HG02938 (cell line): ENCODE measurements around the gene MDM1.

Source experiments
- ATAC-seq: cut with Tn5 transposase; IDR thresholded peaks from one replicate; pipeline ENCODE4 v1.9.1; 2021; ENCODE audit warnings: mild to moderate bottlenecking, moderate library complexity; ENCODE audit not compliant: unreplicated experiment

MDM1 gene

DNA sequence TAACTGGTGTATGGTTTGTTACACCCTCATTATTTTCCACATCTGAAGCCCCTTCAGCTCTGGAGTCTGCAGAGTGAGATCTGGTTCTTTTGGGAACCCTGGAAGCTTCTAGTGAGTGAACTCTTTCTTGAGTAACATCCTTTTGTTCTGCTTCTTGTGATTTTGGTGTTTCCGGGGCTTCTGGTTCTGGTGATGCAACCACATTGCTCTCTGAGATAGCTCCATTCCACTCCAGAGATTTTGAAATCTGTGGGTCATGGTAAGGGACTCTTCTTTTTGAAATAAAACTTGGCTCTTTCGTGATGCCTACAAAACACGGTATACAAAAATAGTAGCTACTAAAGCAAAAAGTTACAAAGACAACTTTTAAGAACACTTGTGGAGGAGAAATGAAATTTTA lies 5.4 kb downstream of the MDM1 start:
- ATAC-seq = no peak

DNA sequence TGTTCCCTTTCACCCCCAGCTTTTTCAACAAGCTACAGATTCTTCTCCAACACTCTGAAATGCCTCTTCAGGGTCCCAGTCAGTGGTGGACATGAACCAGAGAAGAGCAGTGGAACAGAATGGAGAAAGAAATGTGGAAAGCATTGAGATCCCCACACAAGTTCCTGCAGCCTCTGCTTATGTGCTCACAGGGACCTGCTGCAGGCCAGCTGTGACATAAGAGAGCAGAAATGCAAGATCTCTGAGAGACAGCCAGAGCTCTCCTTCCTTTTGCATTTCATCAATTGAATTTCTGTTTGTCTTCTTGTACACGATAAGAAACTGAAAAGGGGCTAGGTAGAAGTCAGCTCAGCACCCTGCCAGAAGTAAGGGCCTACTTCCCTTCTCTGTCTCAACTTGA lies 6.2 kb downstream of the MDM1 start:
- ATAC-seq = no peak

GRCh38 chr12:68324531-68324930 lies 7.6 kb downstream of the MDM1 start:
- no peak for ATAC-seq

DNA sequence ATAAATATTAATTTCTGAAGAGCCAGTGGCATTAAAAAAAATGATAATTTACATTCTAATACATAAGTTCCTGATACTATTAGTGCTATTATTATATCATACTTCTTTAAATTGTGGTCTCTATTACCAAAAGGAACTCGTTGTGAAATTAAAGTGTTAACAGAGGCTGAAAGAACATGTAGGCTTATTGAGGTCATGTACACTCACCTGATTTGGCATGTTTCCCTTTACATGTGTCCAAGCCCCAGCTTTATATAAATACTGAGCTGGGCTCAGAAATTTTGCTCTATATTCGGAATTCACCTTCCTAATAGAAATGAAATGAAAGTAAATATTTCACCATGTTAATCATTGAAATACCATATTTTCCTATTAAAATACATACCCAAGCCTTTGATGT lies 11.0 kb downstream of the MDM1 start:
- no peak for ATAC-seq

DNA sequence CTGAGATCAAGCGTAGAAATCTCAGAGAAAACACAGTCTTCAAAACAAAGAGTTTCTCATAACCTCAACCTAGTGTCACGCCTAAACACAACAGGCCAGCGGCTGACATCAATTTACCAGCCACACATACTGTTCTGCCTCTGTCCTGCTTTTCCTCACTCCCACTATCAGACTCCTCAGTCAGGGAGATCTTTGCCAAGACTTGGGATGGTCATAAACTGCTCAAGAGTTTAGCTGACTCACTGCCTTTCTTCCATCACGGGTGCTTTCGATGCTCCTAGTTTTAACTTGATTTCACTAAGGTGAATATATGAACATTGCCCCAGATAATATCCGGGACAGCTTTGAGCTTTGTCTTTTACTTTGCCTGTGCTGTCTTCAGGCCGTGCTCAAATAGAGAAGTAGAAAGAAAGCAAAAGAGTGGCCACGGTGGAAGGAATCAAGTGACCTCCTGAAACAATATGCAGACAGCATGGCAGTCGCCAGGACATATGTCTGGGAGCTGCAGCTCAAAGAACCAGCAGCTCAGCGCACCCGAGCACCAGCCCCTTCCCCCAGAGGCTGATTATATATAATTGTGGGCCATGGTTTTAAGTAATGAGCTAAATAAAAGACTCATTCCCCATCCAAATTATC lies 12.1 kb downstream of the MDM1 start:
- ATAC-seq = no peak

DNA sequence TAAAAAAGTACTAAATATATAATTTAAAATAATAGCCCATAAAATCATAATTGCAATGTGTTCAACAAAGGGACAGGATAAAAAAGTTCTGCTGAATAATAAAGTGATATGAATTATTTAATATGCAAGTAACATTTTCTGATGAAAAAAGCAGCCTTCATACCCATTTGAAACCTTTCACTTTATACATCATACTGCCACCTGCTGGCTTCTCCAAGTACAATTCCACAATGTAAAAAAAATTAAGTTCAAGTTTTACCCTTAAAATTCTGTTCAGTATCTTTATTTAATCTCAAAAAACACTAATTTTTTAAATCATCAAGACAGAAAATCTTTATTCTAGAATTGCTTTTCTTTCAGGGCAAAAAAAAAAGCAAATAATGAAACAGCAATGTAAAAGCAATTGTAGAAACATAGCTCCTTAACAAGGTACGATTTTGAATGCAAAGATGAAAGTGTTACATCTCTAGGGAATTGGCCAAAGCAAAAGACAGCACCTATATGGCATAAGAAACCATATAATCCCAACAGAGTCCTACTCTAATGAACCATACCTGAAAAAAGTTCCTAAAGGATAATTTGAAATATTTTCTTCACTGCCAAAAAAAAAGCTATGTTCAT lies 15.0 kb downstream of the MDM1 start:
- ATAC-seq = no peak

DNA sequence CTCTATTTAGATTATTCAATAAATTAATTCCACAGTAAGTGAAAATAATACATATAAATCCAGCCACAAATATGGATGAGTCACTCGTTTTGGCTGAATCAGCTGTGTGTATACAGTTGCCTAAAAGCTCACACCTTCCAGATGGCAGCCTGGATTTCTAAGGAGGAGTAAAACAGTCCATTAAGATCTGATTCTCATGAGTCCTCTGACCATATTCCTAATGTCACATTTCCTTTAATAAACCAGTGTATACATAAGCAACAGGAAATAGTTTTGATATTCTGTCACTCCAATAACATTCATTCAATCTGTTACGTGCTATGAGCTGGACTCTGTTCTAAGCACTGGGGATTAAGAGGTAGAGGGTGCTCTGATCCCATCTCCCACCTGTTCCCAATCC lies 21.8 kb downstream of the MDM1 start:
- ATAC-seq = no peak

GRCh38 chr12:68306564-68306963 lies 25.6 kb downstream of the MDM1 start:
- ATAC-seq = peak; percentile 53

DNA sequence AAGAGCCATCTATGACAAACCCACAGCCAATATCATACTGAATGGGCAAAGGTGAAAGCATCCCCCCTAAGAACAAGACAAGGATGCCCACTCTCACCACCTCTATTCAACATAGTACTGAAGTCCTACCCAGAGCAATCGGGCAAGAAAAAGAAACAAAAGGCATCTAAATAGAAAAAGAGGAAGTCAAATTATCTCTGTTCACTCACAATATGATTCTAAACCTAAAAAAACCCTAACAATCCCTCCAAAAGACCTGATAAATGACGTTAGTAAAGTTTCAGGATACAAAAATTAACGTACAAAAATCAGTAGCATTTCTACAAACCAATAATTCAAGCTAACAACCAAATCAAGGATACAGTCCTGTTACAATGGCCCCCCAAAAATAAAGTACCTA lies 26.9 kb downstream of the MDM1 start:
- no peak for ATAC-seq

- no peak for ATAC-seq
These were observed 27.5 kb downstream of the MDM1 start for GRCh38 chr12:68304626-68305025.

- ATAC-seq = no peak
These were observed 28.3 kb downstream of the MDM1 start for GRCh38 chr12:68303850-68304249.

DNA sequence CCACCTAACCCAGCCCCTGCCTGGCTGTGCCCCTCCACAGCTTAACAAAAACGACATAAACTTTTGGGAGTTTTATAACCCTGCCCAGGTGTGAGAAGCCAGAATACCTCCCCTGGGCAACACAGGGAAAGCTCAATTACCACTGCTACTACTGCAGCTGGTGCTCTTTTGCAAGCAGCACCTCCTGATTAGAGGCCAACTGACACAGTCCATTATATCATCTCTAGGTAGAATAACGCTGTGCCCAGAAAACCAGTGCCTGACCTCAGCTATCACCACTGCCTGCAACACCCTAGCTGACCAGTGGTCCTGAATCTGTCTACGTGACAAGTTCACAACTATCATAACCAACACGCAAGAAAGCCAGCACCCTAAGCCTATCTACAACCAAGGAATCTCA lies 34.2 kb downstream of the MDM1 start:
- ATAC-seq = no peak

- ATAC-seq = no peak
These were observed 37.9 kb downstream of the MDM1 start for GRCh38 chr12:68294251-68294650.

DNA sequence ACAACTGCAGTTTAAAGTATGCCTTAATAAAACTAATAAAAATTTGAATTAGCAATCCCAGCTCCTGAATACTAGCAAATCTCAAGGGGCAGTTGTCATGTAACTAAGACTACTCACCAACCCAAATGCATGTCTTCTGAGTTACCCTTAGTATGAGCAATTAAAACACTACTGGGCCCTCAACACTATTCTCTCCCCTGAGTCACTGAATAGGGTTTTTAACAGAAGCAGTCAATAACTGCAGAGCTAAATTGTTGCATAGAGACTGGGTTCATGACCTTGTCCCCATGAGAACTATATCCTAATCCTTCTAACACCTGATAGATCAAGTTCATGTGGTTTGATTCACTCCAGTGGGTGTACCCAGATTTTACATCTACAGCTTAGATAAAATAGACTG lies 38.8 kb downstream of the MDM1 start:
- ATAC-seq = no peak

GRCh38 chr12:68292151-68292943 lies 39.8 kb downstream of the MDM1 start:
- no peak for ATAC-seq

DNA sequence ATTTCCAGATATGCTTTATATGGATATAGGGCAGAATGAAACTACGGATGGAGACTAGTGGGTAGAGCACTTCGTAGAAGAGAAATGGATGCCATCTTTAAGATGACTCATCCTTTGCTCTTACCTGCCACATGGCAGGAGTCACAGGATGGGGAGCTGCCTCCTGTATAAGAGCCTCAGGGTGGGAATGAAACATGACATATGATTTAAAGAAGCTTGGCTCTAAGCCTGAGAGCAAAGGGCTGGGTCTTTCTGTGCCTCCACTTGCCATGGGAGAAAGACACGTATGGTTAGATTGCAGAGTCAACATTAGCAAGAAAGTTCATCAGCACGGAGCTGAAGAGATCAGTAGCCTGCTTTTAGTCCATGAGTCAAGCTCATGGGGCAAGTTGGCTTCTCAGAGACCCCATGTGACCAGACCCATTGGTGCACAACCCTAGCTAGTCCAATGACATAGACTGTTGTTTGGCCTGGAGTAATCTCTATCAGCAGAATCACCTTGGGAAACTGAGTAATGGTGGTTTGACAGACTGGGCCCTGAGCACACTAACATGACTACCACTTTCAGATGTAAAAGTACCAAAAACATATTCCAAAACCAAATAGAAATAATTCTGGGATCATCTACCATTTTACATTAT lies 40.6 kb downstream of the MDM1 start:
- no peak for ATAC-seq

GRCh38 chr12:68290126-68290525 lies 42.0 kb downstream of the MDM1 start:
- peak; percentile 100 for ATAC-seq

DNA sequence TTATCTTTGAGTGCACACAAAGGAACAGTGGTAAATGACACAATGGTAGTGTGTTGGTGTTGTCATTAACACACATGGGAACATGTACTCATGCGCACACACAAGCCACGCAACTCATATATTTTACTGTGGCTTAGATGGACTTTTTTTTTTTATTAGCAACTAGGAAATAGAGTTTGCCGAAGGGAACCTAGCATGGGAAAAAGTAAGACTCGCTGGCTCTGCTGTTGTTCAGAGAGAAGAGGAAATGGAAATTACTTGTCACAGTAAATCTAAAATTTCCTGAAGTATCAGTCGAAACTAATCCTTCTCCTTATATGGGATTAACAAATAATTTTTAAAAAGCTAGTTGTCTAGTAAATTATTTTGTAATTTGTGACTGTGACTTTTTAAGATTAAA lies 45.1 kb downstream of the MDM1 start:
- no peak for ATAC-seq

- no peak for ATAC-seq
These were observed 45.8 kb downstream of the MDM1 start for GRCh38 chr12:68286396-68286795.

GRCh38 chr12:68285541-68285940 lies 46.6 kb downstream of the MDM1 start:
- no peak for ATAC-seq

DNA sequence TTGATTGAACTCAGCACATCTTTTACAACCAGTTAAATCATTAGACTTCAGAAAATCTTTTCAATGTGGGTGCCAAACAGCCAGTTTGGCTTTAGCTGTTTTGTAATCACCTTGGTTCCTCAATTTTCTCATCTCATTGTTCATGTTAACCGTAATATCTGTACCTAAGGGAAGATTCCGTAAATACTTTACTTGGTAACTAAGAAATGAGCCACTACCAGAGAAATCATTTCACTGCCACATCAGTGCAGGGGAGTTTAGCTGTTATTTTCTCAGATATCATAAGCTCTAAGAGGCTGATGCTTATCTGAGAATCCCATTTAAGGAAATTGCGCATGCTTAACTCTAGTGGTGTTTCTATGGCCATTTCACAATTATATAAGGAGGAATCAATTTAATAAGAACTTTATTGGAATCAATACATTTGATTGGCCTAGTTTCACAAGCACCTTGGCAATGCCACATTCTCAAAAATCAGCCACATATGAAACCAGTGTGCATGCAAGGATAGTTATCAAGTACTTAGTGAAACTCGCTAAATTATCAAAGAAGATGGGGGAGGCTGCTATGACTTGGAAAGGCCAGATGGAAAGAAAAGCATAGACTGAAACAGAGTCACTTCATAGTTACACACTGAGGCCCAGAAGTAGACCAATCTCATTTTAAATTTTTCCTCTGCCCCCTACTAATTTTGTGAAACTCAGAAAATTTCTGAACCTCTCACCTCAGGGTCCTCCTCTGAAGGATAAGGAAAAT lies 50.7 kb downstream of the MDM1 start:
- ATAC-seq = no peak
